ENCODE measurements around the gene TM7SF2. TPM values are rescaled to one million over a fixed set of nuclear protein-coding genes. Genes with fewer than 3 reads are reported as not detected.

Gene TM7SF2
- total RNA-seq, 1 experiment from 2014 or later, result 63.8 TPM

GRCh38 chr11:65151331-65151899 lies 39.7 kb downstream of the TM7SF2 start:
- H3K4me3 Mint-ChIP-seq, result no peak overlapping the region
- ChIA-PET CTCF (no interaction called here), POLR2A (no interaction called here)
- peaks cover 10% of the 10 kb centered on the region for H3K9me3 Mint-ChIP-seq
- H3K27ac Mint-ChIP-seq, result no peak overlapping the region
- H3K4me1 Mint-ChIP-seq, result no peaks in the 10 kb centered on the region
- peaks cover 33% of the 10 kb centered on the region for H3K27me3 Mint-ChIP-seq (ENCODE audit: low read depth)
- TF ChIP-seq NFE2L1 (CRISPR knock-in tag; IDR thresholded peaks at IDR 0.05) (no peak), AFF4 (CRISPR knock-in tag; IDR thresholded peaks at IDR 0.05; ENCODE audit: borderline replicate concordance) (no peak), ZNF512 (CRISPR knock-in tag; IDR thresholded peaks at IDR 0.05; ENCODE audit: borderline replicate concordance) (no peak), ZNF396 (CRISPR knock-in tag; IDR thresholded peaks at IDR 0.05; ENCODE audit: borderline replicate concordance) (no peak), ZMAT4 (CRISPR knock-in tag; IDR thresholded peaks at IDR 0.05) (no peak), ELF4 (CRISPR knock-in tag; IDR thresholded peaks at IDR 0.05; ENCODE audit: low read depth) (no peak), MAX (CRISPR knock-in tag; IDR thresholded peaks at IDR 0.05) (no peak), MXD4 (CRISPR knock-in tag; IDR thresholded peaks at IDR 0.05; ENCODE audit: borderline replicate concordance) (no peak), CREM (CRISPR knock-in tag; IDR thresholded peaks at IDR 0.05) (no peak), TEAD4 (CRISPR knock-in tag; IDR thresholded peaks at IDR 0.05) (no peak), PREB (CRISPR knock-in tag; IDR thresholded peaks at IDR 0.05; ENCODE audit: borderline replicate concordance) (no peak)
- DNase-seq (ENCODE audit: low spot score), result no peak
- H3K36me3 Mint-ChIP-seq, result no peaks in the 10 kb centered on the region
- no peak for ATAC-seq

- H3K4me1 Mint-ChIP-seq, result no peaks in the 10 kb centered on the region
- peaks cover 35% of the 10 kb centered on the region for H3K27me3 Mint-ChIP-seq (ENCODE audit: low read depth)
- H3K36me3 Mint-ChIP-seq, result no peaks in the 10 kb centered on the region
- no peak overlapping the region for H3K27ac Mint-ChIP-seq
- ATAC-seq (no peak), DNase-seq (ENCODE audit: low spot score) (no peak)
- ChIA-PET POLR2A (no interaction called here), CTCF (no interaction called here)
- H3K9me3 Mint-ChIP-seq, result peaks cover 4% of the 10 kb centered on the region
- H3K4me3 Mint-ChIP-seq, result no peak overlapping the region
- TF ChIP-seq ZNF232 (CRISPR knock-in tag; IDR thresholded peaks at IDR 0.05), result no peak
- no peak for TF ChIP-seq CREB1 (CRISPR knock-in tag; IDR thresholded peaks at IDR 0.05)
- TF ChIP-seq ZSCAN18 (CRISPR knock-in tag; IDR thresholded peaks at IDR 0.05), result no peak
- no peak for TF ChIP-seq AFF4 (CRISPR knock-in tag; IDR thresholded peaks at IDR 0.05; ENCODE audit: borderline replicate concordance)
- no peak for TF ChIP-seq ERG (CRISPR knock-in tag; IDR thresholded peaks at IDR 0.05)
- no peak for TF ChIP-seq ZNF423 (CRISPR knock-in tag; IDR thresholded peaks at IDR 0.05)
- no peak for TF ChIP-seq TEAD4 (CRISPR knock-in tag; IDR thresholded peaks at IDR 0.05)
Observed at GRCh38 chr11:65152122-65152521, 40.5 kb downstream of the TM7SF2 start.
